A549 (cell line): ENCODE data around the gene RPLP1.

Experiments used
- CHD2 ChIP-seq: fragments of 150-350 bp; IDR thresholded peaks from 2 replicates; pipeline ENCODE4 v1.6.1; 2014; ENCODE audit warnings: low read length; ENCODE audit not compliant: partially characterized antibody
- MYC ChIP-seq: IDR thresholded peaks from 2 replicates; pipeline ENCODE4 v1.6.1; 2012; ENCODE audit warnings: mild to moderate bottlenecking, inconsistent platforms, low read length, improper control_type of control experiment, borderline replicate concordance
- POLR2A ChIP-seq: IDR thresholded peaks from 2 replicates; pipeline ENCODE4 v1.6.1; 2012; ENCODE audit warnings: mild to moderate bottlenecking, low read length
- RAD21 ChIP-seq, 2 experiments: fragments of >200 bp in 1 of 2; sonication (Bioruptor Twin) in 1 of 2; formaldehyde crosslinking in 1 of 2; IDR thresholded peaks in 1 of 2; conservative IDR thresholded peaks in 1 of 2; 2 replicates in 1 of 2; 3 replicates in 1 of 2; pipeline ENCODE4 v1.6.1; 2012 to 2018; ENCODE audit warnings: inconsistent platforms in 1 of 2
- TF ChIP-seq, protein P1 (sequence below): fragments of >200 bp; sonication (Bioruptor Twin); formaldehyde crosslinking; IDR thresholded peaks from 3 replicates; pipeline ENCODE4 v1.5.1; 2016

- TF ChIP-seq, protein P1, sequence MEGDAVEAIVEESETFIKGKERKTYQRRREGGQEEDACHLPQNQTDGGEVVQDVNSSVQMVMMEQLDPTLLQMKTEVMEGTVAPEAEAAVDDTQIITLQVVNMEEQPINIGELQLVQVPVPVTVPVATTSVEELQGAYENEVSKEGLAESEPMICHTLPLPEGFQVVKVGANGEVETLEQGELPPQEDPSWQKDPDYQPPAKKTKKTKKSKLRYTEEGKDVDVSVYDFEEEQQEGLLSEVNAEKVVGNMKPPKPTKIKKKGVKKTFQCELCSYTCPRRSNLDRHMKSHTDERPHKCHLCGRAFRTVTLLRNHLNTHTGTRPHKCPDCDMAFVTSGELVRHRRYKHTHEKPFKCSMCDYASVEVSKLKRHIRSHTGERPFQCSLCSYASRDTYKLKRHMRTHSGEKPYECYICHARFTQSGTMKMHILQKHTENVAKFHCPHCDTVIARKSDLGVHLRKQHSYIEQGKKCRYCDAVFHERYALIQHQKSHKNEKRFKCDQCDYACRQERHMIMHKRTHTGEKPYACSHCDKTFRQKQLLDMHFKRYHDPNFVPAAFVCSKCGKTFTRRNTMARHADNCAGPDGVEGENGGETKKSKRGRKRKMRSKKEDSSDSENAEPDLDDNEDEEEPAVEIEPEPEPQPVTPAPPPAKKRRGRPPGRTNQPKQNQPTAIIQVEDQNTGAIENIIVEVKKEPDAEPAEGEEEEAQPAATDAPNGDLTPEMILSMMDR = no peak
- TF ChIP-seq POLR2A = peak; percentile 56
- TF ChIP-seq RAD21 (conservative IDR thresholded peaks at IDR 0.05 in 1 of 2, IDR thresholded peaks at IDR 0.05 in 1 of 2) = no peak
- peak; percentile 24; the same call in 1 of the 2 replicates for TF ChIP-seq MYC
- no peak for TF ChIP-seq CHD2
Measured at GRCh38 chr15:69413822-69414700, 38.6 kb upstream of the RPLP1 start, which contains the start of gene KIF23.
